Measurements from ENCODE around the gene SLC25A11. TPM values are rescaled to one million over a fixed set of nuclear protein-coding genes. Genes with fewer than 3 reads are reported as not detected.
A peak's percentile ranks its signal among the peaks of the same experiment; 100 is the strongest.

Gene SLC25A11
- total and polyA plus RNA-seq, 2 donors (not counting 1 experiment from before 2014, with no cell fraction given): 32.3 to 44.4 TPM

- H3K9ac ChIP-seq (ENCODE audit: low read length): no peak overlapping the region
- H3K4me1 ChIP-seq (ENCODE audit: control insufficient read depth in 2 of 2, insufficient read depth in 2 of 2, low read length in 2 of 2): peaks cover 28 to 48% of the 10 kb centered on the region in 2 donors
- WGBS (ENCODE audit: insufficient coverage): 94% methylated on average over 4 of the region's 5 CpGs
- peak overlapping the region; percentile 56 for H3K27ac Mint-ChIP-seq
- no peak overlapping the region for H2AFZ ChIP-seq (ENCODE audit: insufficient read depth, low read depth, low read length, poor library complexity, severe bottlenecking)
- H3K9me3 ChIP-seq (ENCODE audit: control extremely low read depth in 1 of 3, control insufficient read depth in 2 of 3, insufficient read depth in 1 of 3, low read length in 2 of 3): no peaks in the 10 kb centered on the region
- H3K27ac ChIP-seq (ENCODE audit: low read length in 2 of 2): no peak overlapping the region
- no peaks in the 10 kb centered on the region for H4K20me1 ChIP-seq (ENCODE audit: control insufficient read depth, insufficient read depth, low read length, poor library complexity, severe bottlenecking)
- H3K36me3 ChIP-seq (replicated peaks in 1 of 2; ENCODE audit: control extremely low read depth in 1 of 2, control insufficient read depth in 1 of 2, extremely low read depth in 1 of 2, insufficient read depth in 2 of 2, low read length in 1 of 2): peaks cover 0 to 34% of the 10 kb centered on the region in 2 experiments
- CTCF ChIA-PET: interaction anchor here (1.1 to 1.6 kb wide), 2 partner anchors 13 to 37 kb away, joined by 4 to 5 read pairs; no protein-coding TSS in a partner anchor
- no peak overlapping the region for H3K4me2 ChIP-seq (replicated peaks; ENCODE audit: low read depth, low read length, poor library complexity, severe bottlenecking)
- peaks cover 7% of the 10 kb centered on the region for H3K79me2 ChIP-seq (ENCODE audit: control insufficient read depth, insufficient read depth, low read length)
- TF ChIP-seq EZH2 (IDR thresholded peaks at IDR 0.05; ENCODE audit: borderline replicate concordance, insufficient read depth, low read depth, low read length, poor library complexity, severe bottlenecking): no peak
- no peak overlapping the region for H3K4me3 Mint-ChIP-seq
- no peak for ATAC-seq (ENCODE audit: low read depth)
- POLR2A ChIA-PET: interaction anchor here (0.5 kb wide), 1 partner anchor 1102 kb away, joined by 7 read pairs; no protein-coding TSS in a partner anchor
- no peaks in the 10 kb centered on the region for H3K27me3 ChIP-seq (replicated peaks in 1 of 4; ENCODE audit: control extremely low read depth in 1 of 4, control insufficient read depth in 3 of 4, insufficient read depth in 4 of 4, low read length in 3 of 4)
- no peak overlapping the region for H3K4me3 ChIP-seq (ENCODE audit: control extremely low read depth in 1 of 5, extremely low read depth in 1 of 5, insufficient read depth in 1 of 5, low read depth in 2 of 5, low read length in 4 of 5)
- peaks cover 52% of the 10 kb centered on the region for H3K4me1 Mint-ChIP-seq
- DNase-seq: no peak
- intact Hi-C loops (cut with micrococcal nuclease): loop anchor here (5.0 kb wide), 1 partner anchor 35 kb away; no protein-coding TSS in a partner anchor
- H3K27me3 Mint-ChIP-seq: no peaks in the 10 kb centered on the region
- no peaks in the 10 kb centered on the region for H3K9me3 Mint-ChIP-seq (ENCODE audit: insufficient read depth)
These were observed 42.5 kb upstream of the SLC25A11 start for GRCh38 chr17:4982305-4982704.

GRCh38 chr17:4980644-4981216, 40.9 kb upstream of the SLC25A11 start:
- Mint-ChIP-seq H3K27me3 (no peaks in the 10 kb centered on the region), H3K4me3 (peak overlapping the region; percentile 29), H3K4me1 (peaks cover 41% of the 10 kb centered on the region), H3K27ac (peak overlapping the region; percentile 87), H3K9me3 (ENCODE audit: insufficient read depth) (no peaks in the 10 kb centered on the region)
- H4K20me1 ChIP-seq (ENCODE audit: control insufficient read depth, insufficient read depth, low read length, poor library complexity, severe bottlenecking): no peaks in the 10 kb centered on the region
- H3K4me1 ChIP-seq (ENCODE audit: control insufficient read depth in 2 of 2, insufficient read depth in 2 of 2, low read length in 2 of 2): peaks cover 18 to 35% of the 10 kb centered on the region in 2 donors
- WGBS (ENCODE audit: insufficient coverage): 42% methylated on average over 3 of the region's 6 CpGs
- H3K4me2 ChIP-seq (replicated peaks; ENCODE audit: low read depth, low read length, poor library complexity, severe bottlenecking): peak overlapping the region; percentile 32
- DNase-seq: peak; percentile 66
- no peak overlapping the region for H3K27ac ChIP-seq (ENCODE audit: low read length in 2 of 2)
- ChIA-PET CTCF (interaction anchor here (0.6 to 4.3 kb wide), 15 partner anchors 9 to 98 kb away, joined by 3 to 34 read pairs (median 5); partner anchors contain the start of genes RNF167, SLC25A11, SPAG7 and ZFP3), POLR2A (no interaction called here)
- peaks cover 0 to 44% of the 10 kb centered on the region in 2 experiments for H3K36me3 ChIP-seq (replicated peaks in 1 of 2; ENCODE audit: control extremely low read depth in 1 of 2, control insufficient read depth in 1 of 2, extremely low read depth in 1 of 2, insufficient read depth in 2 of 2, low read length in 1 of 2)
- ATAC-seq (ENCODE audit: low read depth): peak; percentile 75
- H3K4me3 ChIP-seq (ENCODE audit: control extremely low read depth in 1 of 5, extremely low read depth in 1 of 5, insufficient read depth in 1 of 5, low read depth in 2 of 5, low read length in 4 of 5): no peak overlapping the region
- no peaks in the 10 kb centered on the region for H3K27me3 ChIP-seq (replicated peaks in 1 of 4; ENCODE audit: control extremely low read depth in 1 of 4, control insufficient read depth in 3 of 4, insufficient read depth in 4 of 4, low read length in 3 of 4)
- TF ChIP-seq EZH2 (IDR thresholded peaks at IDR 0.05; ENCODE audit: borderline replicate concordance, insufficient read depth, low read depth, low read length, poor library complexity, severe bottlenecking) (no peak), CTCF (IDR thresholded peaks at IDR 0.05) (peak; percentile 77)
- H3K79me2 ChIP-seq (ENCODE audit: control insufficient read depth, insufficient read depth, low read length): peaks cover 11% of the 10 kb centered on the region
- intact Hi-C loops (cut with micrococcal nuclease): loop anchor here (1.0 to 5.0 kb wide), 3 partner anchors 13 to 82 kb away; partner anchors contain the start of gene SPAG7
- H3K9me3 ChIP-seq (ENCODE audit: control extremely low read depth in 1 of 3, control insufficient read depth in 2 of 3, insufficient read depth in 1 of 3, low read length in 2 of 3): no peaks in the 10 kb centered on the region
- H3K9ac ChIP-seq (ENCODE audit: low read length): no peak overlapping the region
- H2AFZ ChIP-seq (ENCODE audit: insufficient read depth, low read depth, low read length, poor library complexity, severe bottlenecking): no peak overlapping the region

Data from B cell (primary cell).